GM23248 (cell line): Measurements from ENCODE around the gene PLEKHG4. TPM values are rescaled to one million over a fixed set of nuclear protein-coding genes. Genes with fewer than 3 reads are reported as not detected.

ENCODE experiments used
- DNase-seq: peaks from one replicate; pipeline ENCODE4 v3.0.0-alpha.2; 2015
- H2AFZ ChIP-seq: fragments of 200-600 bp; sonication (generic); 2 replicates; pipeline ENCODE4 v1.6.1; 2016; ENCODE audit warnings: antibody characterized with exemption
- H3F3A ChIP-seq: fragments of 200-600 bp; sonication (generic); 2 replicates; pipeline ENCODE4 v1.6.1; 2016; ENCODE audit warnings: mild to moderate bottlenecking, antibody characterized with exemption, mixed run types; ENCODE audit not compliant: insufficient read depth
- H3K27ac ChIP-seq: fragments of 200-600 bp; sonication (generic); 2 replicates; pipeline ENCODE4 v1.5.1; 2016; ENCODE audit warnings: mild to moderate bottlenecking
- H3K27me3 ChIP-seq: fragments of 200-600 bp; sonication (generic); replicated peaks from 2 replicates; pipeline ENCODE4 v1.6.1; 2016; ENCODE audit warnings: mild to moderate bottlenecking; ENCODE audit not compliant: insufficient read depth
- H3K36me3 ChIP-seq: fragments of 200-600 bp; sonication (generic); 2 replicates; pipeline ENCODE4 v1.6.1; 2016; ENCODE audit warnings: low read depth, mild to moderate bottlenecking
- H3K4me1 ChIP-seq: fragments of 200-600 bp; sonication (generic); 2 replicates; pipeline ENCODE4 v1.6.1; 2016; ENCODE audit warnings: mild to moderate bottlenecking; ENCODE audit not compliant: insufficient read depth
- H3K4me2 ChIP-seq: fragments of 200-600 bp; sonication (generic); one replicate; pipeline ENCODE4 v1.6.1; 2016; ENCODE audit warnings: mild to moderate bottlenecking; ENCODE audit not compliant: unreplicated experiment
- H3K4me3 ChIP-seq: fragments of 200-600 bp; sonication (generic); 2 replicates; pipeline ENCODE4 v1.5.1; 2016; ENCODE audit warnings: mild to moderate bottlenecking
- H3K79me2 ChIP-seq: fragments of 200-600 bp; sonication (generic); 2 replicates; pipeline ENCODE4 v1.6.1; 2016; ENCODE audit warnings: mild to moderate bottlenecking; ENCODE audit not compliant: insufficient read depth
- H3K9ac ChIP-seq: fragments of 200-600 bp; sonication (generic); 2 replicates; pipeline ENCODE4 v1.6.1; 2016; ENCODE audit warnings: mild to moderate bottlenecking
- H3K9me2 ChIP-seq: fragments of 200-600 bp; sonication (generic); 2 replicates; pipeline ENCODE4 v1.6.1; 2016; ENCODE audit warnings: mixed run types, mild to moderate bottlenecking, moderate library complexity; ENCODE audit not compliant: insufficient read depth
- H3K9me3 ChIP-seq: fragments of 200-600 bp; sonication (generic); one replicate; pipeline ENCODE4 v1.6.1; 2017; ENCODE audit warnings: low read depth
- H4K20me1 ChIP-seq: fragments of 200-600 bp; sonication (generic); 2 replicates; pipeline ENCODE4 v1.6.0; 2016; ENCODE audit not compliant: insufficient read depth
- EZH2 ChIP-seq: fragments of 200-600 bp; sonication (generic); IDR thresholded peaks from 2 replicates; pipeline ENCODE4 v1.6.1; 2018; ENCODE audit warnings: antibody characterized with exemption, mild to moderate bottlenecking; ENCODE audit not compliant: insufficient read depth, poor library complexity, severe bottlenecking
- EZH2phosphoT487 ChIP-seq: fragments of 200-600 bp; sonication (generic); IDR thresholded peaks from 2 replicates; pipeline ENCODE4 v1.6.1; 2018; ENCODE audit warnings: antibody characterized with exemption, moderate library complexity, mild to moderate bottlenecking, low read depth; ENCODE audit not compliant: insufficient read depth
- WGBS, 2 experiments: methylation state at CpG; one replicate each; pipeline ENCODE4 v1.1.6; 2015 to 2017; ENCODE audit warnings: low lambda C conversion rate in 2 of 2, low coverage in 1 of 2; ENCODE audit errors: missing lambda C conversion rate in 2 of 2; 5-methylcytosine and 5-hydroxymethylcytosine counted together
- in situ Hi-C: fragments of 300-500 bp; cut with MboI; formaldehyde crosslinking; loops from 2 replicates; pipeline ENCODE4 v1.15.0; 2020
- polyA plus RNA-seq: library from polyadenylated mRNA; unstranded; fragments of >200 nt; fragmentation: Nextera tagmentation; extraction: Ambion mirVana; gene quantifications from 2 replicates; pipeline ENCODE4 v1.2.1, GENCODE V29; 2016
- total RNA-seq: library from RNA; depleted of rRNA; stranded (reverse); fragments of >200 nt; shearing (Covaris generic); gene quantifications from 2 replicates; pipeline ENCODE4 v1.2.3, GENCODE V29; 2014; rRNA removed

PLEKHG4 gene
- total and polyA plus RNA-seq, 2 experiments from 2014 or later, result 12.5 to 24.2 TPM

GRCh38 chr16:67327743-67328142 lies 48.4 kb downstream of the PLEKHG4 start:
- Histone ChIP-seq H3K9ac (no peak overlapping the region), H4K20me1 (no peaks in the 10 kb centered on the region), H3K79me2 (no peaks in the 10 kb centered on the region), H3K36me3 (no peaks in the 10 kb centered on the region), H2AFZ (no peak overlapping the region), H3K4me2 (no peak overlapping the region), H3K4me3 (no peak overlapping the region), H3K9me3 (no peaks in the 10 kb centered on the region), H3F3A (no peaks in the 10 kb centered on the region), H3K27ac (no peak overlapping the region), H3K9me2 (no peaks in the 10 kb centered on the region), H3K27me3 (peaks cover 23% of the 10 kb centered on the region), H3K4me1 (no peaks in the 10 kb centered on the region)
- WGBS, 2 experiments, result 85 to 86% methylated on average over 3 of the region's 3 CpGs
- in situ Hi-C loops, result no loop called here
- no peak for DNase-seq
- no peak for TF ChIP-seq EZH2
- no peak for TF ChIP-seq EZH2phosphoT487

GRCh38 chr16:67329901-67330300 lies 50.6 kb downstream of the PLEKHG4 start:
- H2AFZ ChIP-seq, result no peak overlapping the region
- no peaks in the 10 kb centered on the region for H3K9me3 ChIP-seq
- no peaks in the 10 kb centered on the region for H3K4me1 ChIP-seq
- no peak overlapping the region for H3K4me2 ChIP-seq
- no peaks in the 10 kb centered on the region for H3K9me2 ChIP-seq
- H3K27ac ChIP-seq, result no peak overlapping the region
- H3F3A ChIP-seq, result no peaks in the 10 kb centered on the region
- H3K4me3 ChIP-seq, result no peak overlapping the region
- no peaks in the 10 kb centered on the region for H3K36me3 ChIP-seq
- no peak overlapping the region for H3K9ac ChIP-seq
- 72 to 77% methylated on average over 5 of the region's 5 CpGs for WGBS, 2 experiments
- no peak for TF ChIP-seq EZH2phosphoT487
- no peak for TF ChIP-seq EZH2
- no peaks in the 10 kb centered on the region for H4K20me1 ChIP-seq
- H3K79me2 ChIP-seq, result no peaks in the 10 kb centered on the region
- DNase-seq, result no peak
- H3K27me3 ChIP-seq, result peaks cover 8% of the 10 kb centered on the region
- in situ Hi-C loops, result no loop called here

- Histone ChIP-seq H3K36me3 (no peaks in the 10 kb centered on the region), H2AFZ (no peak overlapping the region), H3K4me3 (no peak overlapping the region), H3F3A (no peaks in the 10 kb centered on the region), H3K9me3 (no peaks in the 10 kb centered on the region), H3K27me3 (no peaks in the 10 kb centered on the region), H3K9ac (no peak overlapping the region), H3K27ac (no peak overlapping the region), H3K79me2 (no peaks in the 10 kb centered on the region), H3K9me2 (no peaks in the 10 kb centered on the region), H3K4me2 (no peak overlapping the region), H3K4me1 (no peaks in the 10 kb centered on the region), H4K20me1 (no peaks in the 10 kb centered on the region)
- in situ Hi-C loops, result no loop called here
- no peak for DNase-seq
- 69 to 73% methylated on average over 2 of the region's 2 CpGs for WGBS, 2 experiments
- TF ChIP-seq EZH2 (no peak), EZH2phosphoT487 (no peak)
Measured at GRCh38 chr16:67333315-67333714, 54.0 kb downstream of the PLEKHG4 start.

- H3K9me2 ChIP-seq, result no peaks in the 10 kb centered on the region
- H2AFZ ChIP-seq, result no peak overlapping the region
- H3K36me3 ChIP-seq, result no peaks in the 10 kb centered on the region
- in situ Hi-C loops, result no loop called here
- no peak overlapping the region for H3K4me2 ChIP-seq
- H3K9me3 ChIP-seq, result no peaks in the 10 kb centered on the region
- no peaks in the 10 kb centered on the region for H3K79me2 ChIP-seq
- no peaks in the 10 kb centered on the region for H3K4me1 ChIP-seq
- no peaks in the 10 kb centered on the region for H4K20me1 ChIP-seq
- no peaks in the 10 kb centered on the region for H3K27me3 ChIP-seq
- H3K9ac ChIP-seq, result no peak overlapping the region
- H3K4me3 ChIP-seq, result no peak overlapping the region
- no peak for DNase-seq
- no peak overlapping the region for H3K27ac ChIP-seq
- 40 to 62% methylated on average over 1 of the region's 1 CpG for WGBS, 2 experiments
- no peak for TF ChIP-seq EZH2
- no peaks in the 10 kb centered on the region for H3F3A ChIP-seq
Measured at GRCh38 chr16:67336116-67336515, 56.8 kb downstream of the PLEKHG4 start.

- in situ Hi-C loops, result no loop called here
- DNase-seq, result peak; percentile 15
- H3K27ac ChIP-seq, result no peak overlapping the region
- TF ChIP-seq EZH2phosphoT487, result no peak
- TF ChIP-seq EZH2, result no peak
- no peaks in the 10 kb centered on the region for H3F3A ChIP-seq
- no peaks in the 10 kb centered on the region for H3K4me1 ChIP-seq
- no peaks in the 10 kb centered on the region for H3K9me3 ChIP-seq
- no peak overlapping the region for H3K9ac ChIP-seq
- no peaks in the 10 kb centered on the region for H3K79me2 ChIP-seq
- H3K9me2 ChIP-seq, result no peaks in the 10 kb centered on the region
- no peaks in the 10 kb centered on the region for H3K27me3 ChIP-seq
- no peak overlapping the region for H3K4me2 ChIP-seq
- WGBS, 2 experiments, result 87 to 93% methylated on average over 1 of the region's 1 CpG
- H3K4me3 ChIP-seq, result no peak overlapping the region
- no peaks in the 10 kb centered on the region for H3K36me3 ChIP-seq
- no peaks in the 10 kb centered on the region for H4K20me1 ChIP-seq
- no peak overlapping the region for H2AFZ ChIP-seq
Measured at GRCh38 chr16:67336648-67337047, 57.3 kb downstream of the PLEKHG4 start.

Other genes with a start within 250 kb of the PLEKHG4 start
- 22.3 and 24.4 TPM in 2 replicates for gene PHAF1, start 169.6 kb upstream of the PLEKHG4 start, total RNA-seq
- gene PHAF1, start 169.6 kb upstream of the PLEKHG4 start, polyA plus RNA-seq, result 14.3 and 15.2 TPM in 2 replicates
- gene B3GNT9, start 128.5 kb upstream of the PLEKHG4 start, total RNA-seq, result 73.2 and 88.0 TPM in 2 replicates
- 24.3 and 24.8 TPM in 2 replicates for gene B3GNT9, start 128.5 kb upstream of the PLEKHG4 start, polyA plus RNA-seq
- gene TRADD, start 119.6 kb upstream of the PLEKHG4 start, total RNA-seq, result 44.6 and 46.2 TPM in 2 replicates
- 25.9 and 28.1 TPM in 2 replicates for gene TRADD, start 119.6 kb upstream of the PLEKHG4 start, polyA plus RNA-seq
- 22.5 and 24.0 TPM in 2 replicates for gene FBXL8, start 119.6 kb upstream of the PLEKHG4 start, total RNA-seq
- gene FBXL8, start 119.6 kb upstream of the PLEKHG4 start, polyA plus RNA-seq, result 9.8 and 10.3 TPM in 2 replicates
- 6.4 and 10.8 TPM in 2 replicates for gene HSF4, start 114.8 kb upstream of the PLEKHG4 start, total RNA-seq
- gene HSF4, start 114.8 kb upstream of the PLEKHG4 start, polyA plus RNA-seq, result 1.8 and 3.0 TPM in 2 replicates
- gene NOL3, start 109.0 kb upstream of the PLEKHG4 start, total RNA-seq, result 31.0 and 51.1 TPM in 2 replicates
- gene NOL3, start 109.0 kb upstream of the PLEKHG4 start, polyA plus RNA-seq, result 20.3 TPM in 2 replicates
- gene MATCAP1, start 95.6 kb upstream of the PLEKHG4 start, total RNA-seq, result 6.4 and 19.0 TPM in 2 replicates
- gene MATCAP1, start 95.6 kb upstream of the PLEKHG4 start, polyA plus RNA-seq, result 3.4 and 3.8 TPM in 2 replicates
- not detected in 2 replicates for gene EXOC3L1, start 89.4 kb upstream of the PLEKHG4 start, total RNA-seq
- 0.28 and 0.53 TPM in 2 replicates for gene EXOC3L1, start 89.4 kb upstream of the PLEKHG4 start, polyA plus RNA-seq
- 82.0 and 88.9 TPM in 2 replicates for gene E2F4, start 87.4 kb upstream of the PLEKHG4 start, total RNA-seq
- gene E2F4, start 87.4 kb upstream of the PLEKHG4 start, polyA plus RNA-seq, result 46.5 and 50.0 TPM in 2 replicates
- 1.5 and 1.6 TPM in 2 replicates for gene ELMO3, start 80.4 kb upstream of the PLEKHG4 start, total RNA-seq
- 0.10 TPM in 1 of 2 replicates, not detected in the other for gene ELMO3, start 80.4 kb upstream of the PLEKHG4 start, polyA plus RNA-seq
- 24.9 and 53.8 TPM in 2 replicates for gene TMEM208, start 52.4 kb upstream of the PLEKHG4 start, total RNA-seq
- 97.0 and 98.0 TPM in 2 replicates for gene TMEM208, start 52.4 kb upstream of the PLEKHG4 start, polyA plus RNA-seq
- gene FHOD1, start 32.1 kb upstream of the PLEKHG4 start, total RNA-seq, result 14.9 and 24.2 TPM in 2 replicates
- 7.7 and 9.3 TPM in 2 replicates for gene FHOD1, start 32.1 kb upstream of the PLEKHG4 start, polyA plus RNA-seq
- 2.2 and 2.7 TPM in 2 replicates for gene SLC9A5, start 30.6 kb upstream of the PLEKHG4 start, total RNA-seq
- 2.5 and 2.6 TPM in 2 replicates for gene SLC9A5, start 30.6 kb upstream of the PLEKHG4 start, polyA plus RNA-seq
- not detected in 2 replicates for gene KCTD19, start 47.2 kb downstream of the PLEKHG4 start, total RNA-seq
- gene KCTD19, start 47.2 kb downstream of the PLEKHG4 start, polyA plus RNA-seq, result not detected in 2 replicates
- gene LRRC36, start 47.3 kb downstream of the PLEKHG4 start, total RNA-seq, result not detected in 2 replicates
- not detected in 2 replicates for gene LRRC36, start 47.3 kb downstream of the PLEKHG4 start, polyA plus RNA-seq
- not detected in 2 replicates for gene TPPP3, start 114.0 kb downstream of the PLEKHG4 start, total RNA-seq
- 1.9 and 2.1 TPM in 2 replicates for gene TPPP3, start 114.0 kb downstream of the PLEKHG4 start, polyA plus RNA-seq
- 9.6 and 10.9 TPM in 2 replicates for gene ZDHHC1, start 136.9 kb downstream of the PLEKHG4 start, total RNA-seq
- 9.2 and 9.6 TPM in 2 replicates for gene ZDHHC1, start 136.9 kb downstream of the PLEKHG4 start, polyA plus RNA-seq
- gene HSD11B2, start 151.6 kb downstream of the PLEKHG4 start, total RNA-seq, result not detected in 2 replicates
- gene HSD11B2, start 151.6 kb downstream of the PLEKHG4 start, polyA plus RNA-seq, result 0.19 and 0.36 TPM in 2 replicates
- gene ATP6V0D1, start 201.6 kb downstream of the PLEKHG4 start, total RNA-seq, result 112 and 166 TPM in 2 replicates
- gene ATP6V0D1, start 201.6 kb downstream of the PLEKHG4 start, polyA plus RNA-seq, result 135 and 140 TPM in 2 replicates
- not detected in 2 replicates for gene AGRP, start 204.0 kb downstream of the PLEKHG4 start, total RNA-seq
- gene AGRP, start 204.0 kb downstream of the PLEKHG4 start, polyA plus RNA-seq, result not detected in 2 replicates
- 27.8 and 81.3 TPM in 2 replicates for gene RIPOR1, start 249.3 kb downstream of the PLEKHG4 start, total RNA-seq
- gene RIPOR1, start 249.3 kb downstream of the PLEKHG4 start, polyA plus RNA-seq, result 91.6 and 95.0 TPM in 2 replicates